Hematopoietic multipotent progenitor cell treated with erythropoietin and hydrocortisone succinate and interleukin-3 and kit ligand, for 4 days (in vitro differentiated cells): ENCODE data around the gene OBSCN.

ENCODE experiments used
- DNase-seq: peaks from one replicate; pipeline ENCODE4 v3.0.0-alpha.2; 2015

OBSCN gene

GRCh38 chr1:228309326-228310067 is 101.7 kb downstream of the OBSCN start:
- DNase-seq = no peak

- DNase-seq = no peak
Observed at GRCh38 chr1:228310162-228310792, 102.4 kb downstream of the OBSCN start.

- no peak for DNase-seq
Observed at GRCh38 chr1:228311091-228311490, 103.2 kb downstream of the OBSCN start.

- no peak for DNase-seq
Observed at GRCh38 chr1:228312136-228312764, 104.4 kb downstream of the OBSCN start.

- no peak for DNase-seq
Observed at GRCh38 chr1:228313536-228314277, 105.9 kb downstream of the OBSCN start.

GRCh38 chr1:228314315-228314657 is 106.4 kb downstream of the OBSCN start:
- DNase-seq = no peak

- DNase-seq = no peak
Observed at GRCh38 chr1:228314658-228315483, 107.0 kb downstream of the OBSCN start.

- DNase-seq = no peak
Observed at GRCh38 chr1:228315484-228315944, 107.7 kb downstream of the OBSCN start.

GRCh38 chr1:228315945-228316588 is 108.2 kb downstream of the OBSCN start:
- no peak for DNase-seq

- no peak for DNase-seq
Observed at GRCh38 chr1:228316589-228317387, 108.9 kb downstream of the OBSCN start.

GRCh38 chr1:228317411-228317828 is 109.6 kb downstream of the OBSCN start:
- no peak for DNase-seq

GRCh38 chr1:228317891-228318810 is 110.3 kb downstream of the OBSCN start:
- no peak for DNase-seq

GRCh38 chr1:228318823-228319241 is 111.0 kb downstream of the OBSCN start:
- no peak for DNase-seq

GRCh38 chr1:228319352-228320088 is 111.7 kb downstream of the OBSCN start:
- no peak for DNase-seq

- no peak for DNase-seq
Observed at GRCh38 chr1:228320394-228320793, 112.5 kb downstream of the OBSCN start.

- DNase-seq = no peak
Observed at GRCh38 chr1:228321435-228321834, 113.6 kb downstream of the OBSCN start.

GRCh38 chr1:228321895-228322294 is 114.1 kb downstream of the OBSCN start:
- no peak for DNase-seq

GRCh38 chr1:228323401-228323800 is 115.6 kb downstream of the OBSCN start:
- no peak for DNase-seq

- no peak for DNase-seq
Observed at GRCh38 chr1:228325267-228325666, 117.4 kb downstream of the OBSCN start.
